DMS153 treated with DMSO at 0.1 percent for 48 hours (cell line): ENCODE results near the gene KRTAP5-11.
"Not testable (repeated sequence)": the region's sequence is repeated elsewhere in the genome, so short reads cannot be mapped to it uniquely, and the experiment has no call there.

ENCODE experiments used
- DNase-seq: peaks from one replicate; lab custom pipeline; 2025; ENCODE audit not compliant: unreplicated experiment; lab: John Stamatoyannopoulos, UW

Gene KRTAP5-11

DNA sequence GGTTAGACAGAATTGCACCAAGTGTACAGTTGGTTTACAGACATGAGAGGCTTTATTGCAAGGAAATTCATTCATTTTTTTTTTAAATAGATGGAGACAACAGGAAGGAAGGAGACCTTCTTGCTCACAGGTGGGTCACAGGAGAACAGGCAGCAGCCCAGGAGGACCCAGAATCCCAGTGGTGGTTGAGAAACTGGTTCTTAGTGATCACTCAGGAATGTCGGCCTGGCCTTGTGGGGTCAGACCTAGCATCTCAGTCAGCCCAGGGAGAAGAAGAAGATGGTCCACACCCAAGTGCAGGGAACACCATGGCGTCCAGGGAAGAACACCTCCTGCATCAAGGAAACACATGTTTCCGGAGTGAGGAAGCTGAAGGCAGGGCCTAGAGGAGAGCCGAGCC, 849 bp downstream of the KRTAP5-11 start:
- no peak for DNase-seq

DNA sequence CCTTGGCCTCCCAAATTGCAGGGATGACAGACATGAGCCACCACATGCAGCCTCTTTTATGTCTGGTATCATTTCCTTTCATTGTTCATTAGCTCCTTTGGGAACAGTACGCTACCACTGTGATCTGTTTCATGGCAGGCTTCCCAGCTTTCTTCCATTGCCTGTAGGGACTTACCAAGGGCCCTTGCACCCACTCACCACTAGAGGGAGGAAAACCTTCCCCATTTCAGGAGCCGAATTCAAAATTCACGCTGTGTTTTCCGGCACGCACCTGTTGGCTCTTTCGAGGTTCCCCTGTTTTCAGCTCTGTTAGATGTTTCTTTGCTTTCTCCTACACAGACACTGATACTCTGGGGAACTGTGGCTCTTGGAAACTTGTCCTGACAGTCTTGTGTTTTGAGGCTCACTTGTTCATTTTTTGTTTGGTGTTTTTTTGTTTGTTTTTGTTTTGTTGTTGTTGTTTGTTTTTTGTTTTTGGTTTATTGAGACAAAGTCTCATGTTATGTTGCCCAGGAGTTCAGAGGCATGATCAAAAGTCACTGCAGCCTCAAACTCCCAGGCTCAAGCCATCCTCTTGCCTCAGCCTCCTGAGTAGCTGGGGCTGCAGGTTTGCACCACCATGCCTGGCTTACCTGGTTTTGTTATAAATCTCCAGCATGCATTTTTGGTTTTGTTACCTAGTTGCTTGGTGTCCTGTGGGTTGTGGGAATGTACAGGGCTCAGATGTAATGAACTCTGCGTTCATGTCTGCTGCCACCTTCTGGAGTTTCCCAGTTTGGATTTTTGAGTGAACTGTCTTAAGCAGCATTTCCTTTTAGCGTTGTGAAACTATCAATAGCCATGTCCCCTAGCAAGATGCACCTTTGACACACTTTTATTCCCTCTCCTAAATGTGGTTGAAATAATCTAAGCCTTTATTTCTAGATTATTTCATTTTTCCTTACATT, 2.3 kb downstream of the KRTAP5-11 start:
- DNase-seq, result peak; percentile 57

DNA sequence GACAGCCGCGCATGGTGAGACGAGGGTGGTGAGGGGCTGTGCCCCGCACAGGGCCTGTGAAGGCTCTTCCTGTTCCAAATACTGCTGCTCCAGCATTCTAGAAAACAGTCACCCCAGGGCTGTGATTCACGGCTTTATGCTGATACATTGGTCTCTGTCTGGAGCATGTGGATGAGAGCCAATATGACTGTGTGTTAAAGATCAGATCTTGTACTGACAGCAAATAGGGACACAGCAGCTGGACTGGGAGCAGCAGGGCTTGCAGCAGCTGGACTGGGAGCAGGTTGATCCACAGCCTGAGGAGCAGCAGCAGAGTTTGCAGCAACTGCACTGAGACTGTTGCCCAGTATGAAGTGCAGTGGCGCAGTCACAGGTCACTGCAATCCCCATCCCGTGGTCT, 3.2 kb downstream of the KRTAP5-11 start:
- DNase-seq, result not testable (repeated sequence)

DNA sequence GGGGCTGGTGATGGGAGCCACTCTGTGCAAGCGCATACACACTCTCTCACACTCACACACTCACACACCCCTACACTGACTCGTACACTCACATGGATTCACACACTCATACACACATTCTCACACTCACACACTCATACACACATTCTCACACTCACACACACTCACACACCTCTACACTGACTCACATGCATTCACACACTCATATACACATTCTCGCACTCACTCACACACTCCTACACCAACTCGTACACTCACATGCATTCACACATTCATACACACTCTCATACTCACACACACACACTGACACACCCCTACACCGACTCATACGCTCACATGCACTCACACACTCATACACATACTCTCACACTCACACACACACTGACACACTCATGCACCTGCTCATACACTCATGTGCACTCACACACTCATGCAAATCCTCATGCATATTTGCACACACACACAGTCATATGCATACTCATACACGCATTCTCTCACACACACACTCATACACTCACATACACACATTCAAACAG, 5.1 kb downstream of the KRTAP5-11 start:
- DNase-seq, result no peak

DNA sequence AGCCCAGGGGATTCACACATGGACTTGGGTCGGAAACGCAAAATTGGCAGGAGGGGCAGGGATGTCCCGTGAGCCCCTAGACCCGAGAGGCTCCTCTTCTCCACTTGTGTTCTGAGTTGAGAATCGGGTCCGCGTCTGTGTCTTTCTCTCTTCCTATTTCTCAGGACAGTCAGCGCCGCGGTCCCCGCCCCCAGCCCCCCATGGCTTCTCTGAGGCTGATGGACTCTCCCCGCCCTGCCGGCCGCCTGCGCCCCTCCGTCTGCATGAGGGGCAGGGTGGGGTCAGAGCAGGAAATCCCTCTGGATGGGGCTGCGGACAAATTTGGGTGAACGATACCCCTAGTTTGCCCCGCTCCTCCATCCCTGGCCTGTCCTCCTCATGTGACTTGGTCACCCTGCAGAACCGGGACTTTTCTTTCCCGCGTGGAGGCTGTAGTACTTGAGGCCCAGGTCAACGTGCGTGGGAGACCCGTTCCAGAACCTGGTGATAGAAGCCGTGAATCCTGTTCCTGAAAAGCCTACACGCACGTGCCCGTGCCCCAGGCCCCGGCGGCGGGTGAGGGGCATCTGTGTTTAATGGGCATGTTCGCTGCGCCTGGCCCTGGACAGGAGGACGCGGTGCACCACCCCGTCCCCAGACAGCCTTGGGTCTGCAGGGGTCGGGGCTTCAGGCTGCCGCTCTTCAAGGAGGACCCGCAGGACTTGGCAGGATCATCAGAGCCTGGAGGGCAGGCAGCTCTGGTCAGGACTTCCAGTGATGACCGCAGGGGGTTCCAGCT, 5.8 kb downstream of the KRTAP5-11 start:
- not testable (repeated sequence) for DNase-seq

DNA sequence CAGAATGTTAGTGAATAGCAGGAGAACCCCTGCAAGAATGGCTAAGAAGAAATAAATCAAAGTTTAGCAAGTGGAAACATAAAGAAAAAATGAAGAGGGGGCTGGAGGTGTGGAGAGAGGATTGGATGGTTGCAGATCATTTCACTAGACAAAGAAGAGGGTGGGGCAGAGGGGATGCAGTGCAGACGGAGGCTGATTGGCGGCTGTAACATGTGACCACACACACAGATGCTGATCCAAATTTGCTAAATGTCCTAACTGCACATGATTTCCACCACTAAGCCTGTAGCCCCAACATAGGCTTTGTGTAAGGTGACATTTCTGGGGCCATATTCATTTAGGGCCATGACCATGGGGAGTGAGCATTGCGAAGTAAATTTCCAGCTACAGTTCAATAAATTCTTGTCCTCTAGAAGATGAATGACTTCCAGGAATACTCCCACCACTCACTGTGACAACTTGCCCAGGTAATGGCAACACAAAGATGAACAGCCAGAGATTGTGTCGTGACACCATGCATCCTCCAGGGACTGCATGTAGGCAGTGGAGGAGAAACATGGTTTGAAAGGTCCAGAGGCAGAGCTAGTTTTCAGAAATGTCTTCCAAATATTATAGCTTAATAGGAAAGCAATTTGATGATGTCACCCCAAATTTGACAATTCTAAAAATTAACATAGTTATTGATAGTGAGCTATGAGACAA, 6.8 kb downstream of the KRTAP5-11 start:
- DNase-seq, result no peak

DNA sequence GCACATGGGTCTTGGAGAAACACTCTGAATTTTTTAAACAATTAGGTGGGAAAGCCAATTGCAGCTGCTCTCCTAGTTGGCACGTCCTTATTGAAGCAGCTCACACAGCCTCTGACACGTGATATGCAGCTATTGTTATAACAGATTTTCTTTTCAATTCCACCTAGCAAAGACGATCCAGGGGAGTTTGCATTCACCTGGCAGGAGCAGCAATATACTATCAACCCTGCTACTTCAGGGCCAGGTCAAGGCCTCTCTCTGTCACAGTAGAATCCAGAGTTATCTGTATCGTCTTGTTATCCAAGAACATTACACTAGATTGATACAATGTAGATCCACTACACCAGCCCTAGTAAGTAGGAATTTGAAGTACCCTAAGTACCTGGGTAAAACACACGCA, 8.3 kb downstream of the KRTAP5-11 start:
- DNase-seq, result no peak

DNA sequence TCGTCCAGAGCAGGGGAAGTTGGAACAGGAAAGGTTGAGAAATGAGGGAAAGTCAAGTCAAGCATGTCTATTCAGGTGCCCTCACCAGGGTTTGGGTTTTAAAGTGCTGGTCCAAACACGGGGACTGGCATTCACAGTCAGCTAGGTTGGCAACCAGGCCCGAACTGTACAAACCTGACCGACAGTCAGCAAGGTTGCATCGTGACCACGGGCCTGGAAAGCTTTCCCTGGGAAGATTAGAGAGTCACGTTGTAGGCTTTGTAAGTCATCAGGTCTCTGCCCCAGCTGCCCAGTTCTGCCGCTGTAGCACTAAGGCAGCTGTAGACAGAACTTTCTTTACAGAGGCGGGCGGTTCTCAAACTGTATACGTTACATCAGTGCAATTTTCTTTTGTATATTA, 9.9 kb downstream of the KRTAP5-11 start:
- no peak for DNase-seq

DNA sequence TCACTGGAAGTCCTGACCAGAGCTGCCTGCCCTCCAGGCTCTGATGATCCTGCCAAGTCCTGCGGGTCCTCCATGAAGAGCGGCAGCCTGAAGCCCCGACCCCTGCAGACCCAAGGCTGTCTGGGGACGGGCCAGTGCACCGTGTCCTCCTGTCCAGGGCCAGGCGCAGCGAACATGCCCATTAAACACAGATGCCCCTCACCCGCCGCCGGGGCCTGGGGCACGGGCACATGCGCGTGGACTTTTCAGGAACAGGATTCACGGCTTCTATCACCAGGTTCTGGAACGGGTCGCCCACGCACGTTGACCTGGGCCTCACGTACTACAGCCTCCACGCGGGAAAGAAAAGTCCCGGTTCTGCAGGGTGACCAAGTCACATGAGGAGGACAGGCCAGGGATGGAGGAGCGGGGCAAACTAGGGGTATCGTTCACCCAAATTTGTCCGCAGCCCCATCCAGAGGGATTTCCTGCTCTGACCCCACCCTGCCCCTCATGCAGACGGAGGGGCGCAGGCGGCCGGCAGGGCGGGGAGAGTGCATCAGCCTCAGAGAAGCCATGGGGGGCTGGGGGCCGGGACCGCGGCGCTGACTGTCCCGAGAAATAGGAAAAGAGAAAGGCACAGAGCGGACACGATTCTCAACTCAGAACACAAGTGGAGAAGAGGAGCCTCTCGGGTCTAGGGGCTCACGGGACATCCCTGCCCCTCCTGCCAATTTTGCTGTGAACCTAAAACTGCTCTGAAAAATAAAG, 11.4 kb downstream of the KRTAP5-11 start:
- not testable (repeated sequence) for DNase-seq

DNA sequence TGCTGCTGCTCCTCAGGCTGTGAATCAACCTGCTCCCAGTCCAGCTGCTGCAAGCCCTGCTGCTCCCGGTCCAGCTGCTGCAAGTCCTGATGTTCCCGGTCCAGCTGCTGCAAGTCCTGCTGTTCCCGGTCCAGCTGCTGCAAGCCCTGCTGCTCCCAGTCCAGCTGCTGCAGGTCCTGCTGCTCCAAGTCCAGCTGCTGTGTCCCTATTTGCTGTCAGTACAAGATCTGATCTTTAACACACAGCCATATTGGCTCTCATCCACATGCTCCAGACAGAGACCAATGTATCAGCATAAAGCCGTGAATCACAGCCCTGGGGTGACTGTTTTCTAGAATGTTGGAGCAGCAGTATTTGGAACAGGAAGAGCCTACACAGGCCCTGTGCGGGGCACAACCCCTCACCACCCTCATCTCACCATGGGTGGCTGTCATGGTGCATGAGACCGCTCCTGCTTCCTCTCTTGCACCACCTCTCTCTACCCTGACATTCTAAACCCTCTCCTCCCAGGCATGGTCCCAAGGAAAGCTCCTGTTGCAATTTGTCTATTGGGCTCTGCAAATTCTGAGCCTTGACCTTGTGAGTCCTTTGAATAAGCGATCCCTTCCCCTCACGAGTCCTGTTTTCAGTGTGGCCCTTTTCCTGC, 13.8 kb downstream of the KRTAP5-11 start:
- no peak for DNase-seq

DNA sequence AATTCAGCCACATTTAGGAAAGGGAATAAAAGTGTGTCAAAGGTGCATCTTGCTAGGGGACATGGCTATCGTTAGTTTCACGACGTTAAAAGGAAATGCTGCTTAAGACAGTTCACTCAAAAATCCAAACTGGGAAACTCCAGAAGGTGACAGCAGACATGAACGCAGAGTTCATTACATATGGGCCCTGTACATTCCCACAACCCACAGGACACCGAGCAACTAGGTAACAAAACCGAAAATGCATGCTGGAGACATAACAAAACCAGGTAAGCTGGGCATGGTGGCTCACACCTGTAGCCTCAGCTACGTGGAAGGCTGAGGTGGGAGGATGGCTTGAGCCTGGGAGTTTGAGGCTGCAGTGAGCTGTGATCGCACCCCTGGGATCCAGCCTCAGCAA, 15.0 kb downstream of the KRTAP5-11 start:
- not testable (repeated sequence) for DNase-seq

DNA sequence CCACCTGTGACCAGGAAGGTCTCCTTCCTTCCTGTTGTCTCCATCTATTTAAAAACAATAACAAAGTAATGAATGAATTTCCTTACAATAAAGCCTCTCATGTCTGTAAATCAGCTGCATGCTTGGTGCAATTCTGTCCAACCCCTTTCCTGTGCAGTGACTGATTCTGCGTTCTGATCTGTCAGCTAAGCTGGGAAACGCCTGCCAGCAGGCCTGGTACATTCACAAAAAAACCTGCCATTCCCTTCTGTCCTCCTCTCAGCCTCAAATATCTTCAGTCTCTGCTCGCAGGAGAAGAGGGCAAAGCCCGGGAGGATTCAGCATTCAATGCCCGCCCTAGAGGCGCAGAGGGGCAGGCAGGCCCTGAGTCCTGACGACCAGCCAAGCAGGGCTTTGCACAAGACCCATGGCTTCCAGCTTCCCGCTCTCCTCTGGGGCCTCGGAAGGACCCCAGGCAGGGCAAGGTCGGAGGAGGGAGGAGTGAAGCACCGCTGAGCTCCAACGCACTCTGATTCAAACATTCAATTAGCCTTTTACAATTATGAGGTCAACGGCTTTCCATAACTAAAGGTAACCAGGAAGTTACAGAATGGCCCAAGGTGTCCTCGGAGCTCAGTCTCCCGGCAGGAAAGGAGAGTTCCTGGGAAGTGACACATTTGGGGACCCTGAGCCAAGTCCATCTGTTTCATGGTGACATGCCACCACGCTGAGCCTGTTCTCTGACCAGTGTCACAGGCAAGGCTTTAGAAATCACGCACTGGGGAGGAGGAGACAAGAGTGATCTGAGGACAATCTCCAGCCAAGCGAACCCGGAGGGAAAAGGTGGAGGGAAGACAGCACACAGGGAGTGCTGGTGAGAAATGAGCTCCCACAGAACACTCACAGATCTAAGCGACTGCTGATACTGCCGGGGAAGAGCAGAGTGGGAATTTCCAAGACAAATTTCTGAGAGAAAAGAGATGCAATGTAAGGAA, 15.8 kb downstream of the KRTAP5-11 start:
- DNase-seq, result not testable (repeated sequence)

DNA sequence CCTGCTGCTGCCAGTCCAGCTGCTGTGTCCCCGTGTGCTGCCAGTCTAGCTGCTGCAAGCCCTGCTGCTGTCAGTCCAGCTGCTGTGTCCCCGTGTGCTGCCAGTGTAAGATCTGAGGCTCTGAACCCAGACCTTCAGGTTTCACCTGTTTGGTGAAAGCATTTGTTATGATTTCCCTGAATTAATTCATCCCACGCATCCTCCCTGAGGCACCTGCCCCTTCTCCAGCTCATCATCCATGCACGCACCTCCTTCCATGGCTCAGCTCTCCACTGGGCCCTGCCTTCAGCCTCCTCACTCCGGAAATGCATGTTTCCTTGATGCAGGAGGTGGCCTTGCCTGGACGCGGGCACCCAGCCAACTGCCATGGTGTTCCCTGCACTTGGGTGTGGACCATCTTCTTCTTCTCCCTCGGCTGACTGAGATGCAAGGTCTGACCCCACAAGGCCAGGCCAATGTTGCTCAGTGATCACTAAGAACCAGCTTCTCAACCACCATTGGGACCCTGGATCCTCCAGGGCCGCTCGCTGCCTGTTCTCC, 16.5 kb downstream of the KRTAP5-11 start:
- DNase-seq, result no peak

DNA sequence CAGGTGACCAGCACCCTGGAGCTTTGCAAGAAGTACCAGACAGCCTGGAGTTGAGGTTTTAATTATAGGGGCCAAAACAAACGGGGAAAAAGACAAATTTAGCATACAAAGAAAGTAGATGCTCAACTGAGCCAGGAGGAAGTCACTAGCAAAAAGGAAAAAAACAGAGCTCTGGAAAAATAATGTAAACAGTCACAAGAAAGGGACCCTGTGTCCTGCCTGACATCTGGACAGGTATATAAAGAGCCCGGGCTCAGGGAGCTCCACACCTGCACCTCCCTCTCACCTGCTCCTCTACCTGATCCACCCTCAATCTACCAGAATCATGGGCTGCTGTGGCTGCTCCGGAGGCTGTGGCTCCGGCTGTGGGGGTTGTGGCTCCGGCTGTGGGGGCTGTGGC, 17.4 kb downstream of the KRTAP5-11 start, which contains the start of gene KRTAP5-10:
Gene KRTAP5-10 (plus strand): TSS at position 301 of the 400 bp plus-strand sequence. CDS start 25 bp downstream, at position 326.
- DNase-seq, result no peak

DNA sequence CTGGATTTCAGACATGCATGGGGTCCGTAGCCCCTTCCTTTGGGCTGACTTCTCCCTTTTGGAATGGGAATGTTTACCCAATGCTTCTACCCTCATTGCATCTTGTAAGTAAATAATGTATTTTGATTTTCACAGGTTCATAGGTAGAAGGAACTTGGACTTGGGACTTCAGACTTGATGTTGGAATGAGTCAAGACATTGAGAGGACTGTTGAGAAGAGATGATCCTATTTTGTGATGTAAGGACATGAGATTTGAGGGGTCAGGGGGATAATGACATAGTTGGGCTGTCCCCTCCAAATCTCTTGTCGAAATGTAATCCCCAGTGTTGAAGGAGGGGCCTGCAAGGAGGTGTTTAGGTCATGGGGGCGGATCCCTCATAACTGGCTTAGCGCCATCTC, 18.2 kb downstream of the KRTAP5-11 start:
- DNase-seq, result no peak

DNA sequence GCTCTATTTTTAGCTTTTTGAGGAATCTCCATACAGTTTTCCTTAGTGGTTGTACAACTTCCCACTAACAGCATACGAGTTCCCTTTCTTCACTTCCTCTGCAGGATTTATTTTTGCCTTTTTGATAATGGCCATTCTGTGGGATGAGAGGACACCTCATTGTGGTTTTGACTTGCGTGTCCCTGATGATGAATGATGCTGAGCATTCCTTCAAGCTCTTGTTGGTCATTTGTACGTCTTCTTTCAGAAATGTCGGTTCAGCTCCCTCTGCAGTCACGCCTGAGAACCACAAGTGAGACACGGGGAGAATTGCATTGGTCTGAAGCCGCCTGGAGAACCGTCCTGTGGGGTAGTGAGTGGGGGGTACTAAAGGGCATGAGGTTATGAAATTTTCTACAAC, 19.3 kb downstream of the KRTAP5-11 start:
- no peak for DNase-seq

DNA sequence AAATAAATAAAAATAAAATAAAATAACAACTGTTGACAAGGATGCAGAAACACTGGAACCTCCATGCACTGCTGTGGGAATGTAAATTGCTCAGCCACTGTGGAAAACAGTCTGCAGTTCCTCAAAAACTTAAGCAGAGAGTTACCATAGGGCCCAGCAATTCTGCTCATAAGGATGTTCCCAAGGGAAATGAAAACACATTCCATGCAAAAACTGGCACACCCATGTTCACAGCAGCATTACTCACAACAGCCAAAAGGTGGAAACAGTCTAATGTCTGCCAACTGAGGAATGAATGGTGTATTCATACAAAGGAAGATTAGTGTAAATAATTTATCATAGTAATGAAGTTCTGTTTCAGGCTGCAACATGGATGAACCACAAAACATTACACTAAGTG, 20.6 kb downstream of the KRTAP5-11 start:
- no peak for DNase-seq

DNA sequence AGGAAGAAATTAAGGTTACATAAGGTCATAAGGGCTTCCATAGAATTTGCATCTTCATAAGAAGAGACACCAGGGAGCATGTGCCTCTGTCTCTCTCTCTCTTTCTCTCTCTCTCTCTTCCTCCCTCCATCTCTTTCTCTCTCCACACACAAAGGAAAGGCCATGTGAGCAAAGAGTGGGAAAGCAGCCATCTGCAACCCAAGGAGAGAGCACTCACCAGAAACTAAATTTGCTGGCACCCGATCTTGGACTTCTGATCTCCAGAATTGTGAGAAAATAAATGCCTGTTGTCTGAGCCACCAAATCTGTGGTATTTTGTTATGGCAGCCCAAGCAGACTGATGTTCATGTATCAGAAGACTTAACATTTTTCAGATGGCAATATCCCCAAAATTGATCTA, 23.7 kb downstream of the KRTAP5-11 start:
- no peak for DNase-seq
